ENCODE measurements around the gene GPR32.

DNA sequence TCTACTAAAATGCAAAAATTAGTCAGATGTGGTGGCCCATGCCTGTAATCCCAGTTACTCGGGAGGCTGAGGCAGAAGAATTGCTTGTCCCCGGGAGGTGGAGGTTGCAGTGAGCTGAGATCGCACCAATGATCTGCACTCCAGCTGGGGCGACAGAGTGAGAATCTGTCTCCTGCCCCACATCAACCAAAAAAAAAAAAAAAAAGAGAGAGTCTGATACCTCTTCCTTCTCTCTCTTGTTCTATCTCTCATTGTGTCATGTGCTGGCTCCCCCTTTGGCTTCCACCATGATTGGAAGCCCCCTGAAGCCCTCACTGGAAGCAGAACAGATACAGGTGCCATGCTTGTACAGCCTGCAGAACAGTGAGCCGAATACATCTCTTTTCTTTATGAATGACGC, 26.7 kb upstream of the GPR32 start:
- TF ChIP-seq FOXM1 (IDR thresholded peaks at IDR 0.05; ENCODE audit: borderline replicate concordance), result no peak
- no peak for TF ChIP-seq FOXK2 (IDR thresholded peaks at IDR 0.05)
- TF ChIP-seq, protein P1, sequence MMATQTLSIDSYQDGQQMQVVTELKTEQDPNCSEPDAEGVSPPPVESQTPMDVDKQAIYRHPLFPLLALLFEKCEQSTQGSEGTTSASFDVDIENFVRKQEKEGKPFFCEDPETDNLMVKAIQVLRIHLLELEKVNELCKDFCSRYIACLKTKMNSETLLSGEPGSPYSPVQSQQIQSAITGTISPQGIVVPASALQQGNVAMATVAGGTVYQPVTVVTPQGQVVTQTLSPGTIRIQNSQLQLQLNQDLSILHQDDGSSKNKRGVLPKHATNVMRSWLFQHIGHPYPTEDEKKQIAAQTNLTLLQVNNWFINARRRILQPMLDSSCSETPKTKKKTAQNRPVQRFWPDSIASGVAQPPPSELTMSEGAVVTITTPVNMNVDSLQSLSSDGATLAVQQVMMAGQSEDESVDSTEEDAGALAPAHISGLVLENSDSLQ (IDR thresholded peaks at IDR 0.05), result no peak
- no peak for TF ChIP-seq SUZ12 (IDR thresholded peaks at IDR 0.05)
- no peak for TF ChIP-seq LEF1 (IDR thresholded peaks at IDR 0.05; ENCODE audit: borderline replicate concordance)
- no peak for TF ChIP-seq BHLHE40 (IDR thresholded peaks at IDR 0.05; ENCODE audit: borderline replicate concordance)
- no peak for TF ChIP-seq HDGF (IDR thresholded peaks at IDR 0.05; ENCODE audit: borderline replicate concordance)
- no peak for TF ChIP-seq ARNT (IDR thresholded peaks at IDR 0.05)
- no peak for TF ChIP-seq ZNF384 (IDR thresholded peaks at IDR 0.05)

All from HEK293T (cell line).